ENCODE measurements around the gene ANO6. TPM values are rescaled to one million over a fixed set of nuclear protein-coding genes. Genes with fewer than 3 reads are reported as not detected.

The ANO6 gene
- total RNA-seq, 1 experiment from 2014 or later = 18.1 TPM

GRCh38 chr12:45189766-45190403, 26.0 kb upstream of the ANO6 start:
- ChIA-PET POLR2A (ENCODE audit: unreplicated experiment) (no interaction called here), CTCF (no interaction called here)
- Histone ChIP-seq H3F3A (ENCODE audit: low read length, unreplicated experiment) (no peaks in the 10 kb centered on the region), H2AFZ (ENCODE audit: low read length) (no peak overlapping the region), H3K4me3 (ENCODE audit: low read length) (no peak overlapping the region), H3K79me2 (ENCODE audit: low read length) (no peaks in the 10 kb centered on the region), H3K4me1 (ENCODE audit: insufficient read depth, low read length) (peaks cover 15% of the 10 kb centered on the region), H3K27ac (ENCODE audit: low read length) (no peak overlapping the region), H3K9ac (ENCODE audit: low read length) (no peak overlapping the region), H4K20me1 (ENCODE audit: low read length) (no peaks in the 10 kb centered on the region), H3K9me2 (replicated peaks; ENCODE audit: low read length) (no peaks in the 10 kb centered on the region), H3K9me3 (ENCODE audit: low read length) (no peaks in the 10 kb centered on the region), H3K27me3 (ENCODE audit: low read length) (no peaks in the 10 kb centered on the region), H3K4me2 (ENCODE audit: low read length) (no peak overlapping the region), H3K36me3 (ENCODE audit: low read depth, low read length) (no peaks in the 10 kb centered on the region)
- intact Hi-C loops (cut with micrococcal nuclease) = no loop called here
- TF ChIP-seq CTCF (conservative IDR thresholded peaks at IDR 0.05; ENCODE audit: low read depth, low read length) = no peak
- DNase-seq (no peak), ATAC-seq (no peak)
- BruUV-seq (replicated peaks) = no TSS peak

GRCh38 chr12:45191239-45191638, 24.7 kb upstream of the ANO6 start:
- DNase-seq = peak; percentile 26
- Histone ChIP-seq H3K27ac (ENCODE audit: low read length) (no peak overlapping the region), H3K9me2 (replicated peaks; ENCODE audit: low read length) (no peaks in the 10 kb centered on the region), H4K20me1 (ENCODE audit: low read length) (no peaks in the 10 kb centered on the region), H3K4me1 (ENCODE audit: insufficient read depth, low read length) (peaks cover 15% of the 10 kb centered on the region), H3K36me3 (ENCODE audit: low read depth, low read length) (no peaks in the 10 kb centered on the region), H3K4me2 (ENCODE audit: low read length) (no peak overlapping the region), H3K4me3 (ENCODE audit: low read length) (no peak overlapping the region), H2AFZ (ENCODE audit: low read length) (no peak overlapping the region), H3K9me3 (ENCODE audit: low read length) (no peaks in the 10 kb centered on the region), H3K79me2 (ENCODE audit: low read length) (no peaks in the 10 kb centered on the region), H3F3A (ENCODE audit: low read length, unreplicated experiment) (no peaks in the 10 kb centered on the region), H3K9ac (ENCODE audit: low read length) (no peak overlapping the region), H3K27me3 (ENCODE audit: low read length) (no peaks in the 10 kb centered on the region)
- ATAC-seq = peak; percentile 63
- no TSS peak for BruUV-seq (replicated peaks)
- ChIA-PET POLR2A (ENCODE audit: unreplicated experiment) (no interaction called here), CTCF (no interaction called here)
- TF ChIP-seq EZH2 (IDR thresholded peaks at IDR 0.05; ENCODE audit: low read length, unreplicated experiment) (no peak), CTCF (conservative IDR thresholded peaks at IDR 0.05; ENCODE audit: low read depth, low read length) (no peak), EZH2phosphoT487 (IDR thresholded peaks at IDR 0.05; ENCODE audit: borderline replicate concordance, low read length) (no peak)
- intact Hi-C loops (cut with micrococcal nuclease) = no loop called here

- H3F3A ChIP-seq (ENCODE audit: low read length, unreplicated experiment) = no peaks in the 10 kb centered on the region
- H3K27ac ChIP-seq (ENCODE audit: low read length) = no peak overlapping the region
- no peaks in the 10 kb centered on the region for H3K9me3 ChIP-seq (ENCODE audit: low read length)
- TF ChIP-seq EZH2 (IDR thresholded peaks at IDR 0.05; ENCODE audit: low read length, unreplicated experiment) (no peak), EZH2phosphoT487 (IDR thresholded peaks at IDR 0.05; ENCODE audit: borderline replicate concordance, low read length) (no peak), CTCF (conservative IDR thresholded peaks at IDR 0.05; ENCODE audit: low read depth, low read length) (no peak)
- H3K4me1 ChIP-seq (ENCODE audit: insufficient read depth, low read length) = peaks cover 15% of the 10 kb centered on the region
- H2AFZ ChIP-seq (ENCODE audit: low read length) = no peak overlapping the region
- H4K20me1 ChIP-seq (ENCODE audit: low read length) = no peaks in the 10 kb centered on the region
- H3K36me3 ChIP-seq (ENCODE audit: low read depth, low read length) = no peaks in the 10 kb centered on the region
- intact Hi-C loops (cut with micrococcal nuclease) = no loop called here
- H3K4me3 ChIP-seq (ENCODE audit: low read length) = no peak overlapping the region
- H3K79me2 ChIP-seq (ENCODE audit: low read length) = no peaks in the 10 kb centered on the region
- no peak overlapping the region for H3K9ac ChIP-seq (ENCODE audit: low read length)
- no peak overlapping the region for H3K4me2 ChIP-seq (ENCODE audit: low read length)
- no TSS peak for BruUV-seq (replicated peaks)
- no peaks in the 10 kb centered on the region for H3K9me2 ChIP-seq (replicated peaks; ENCODE audit: low read length)
- POLR2A ChIA-PET (ENCODE audit: unreplicated experiment) = no interaction called here
- CTCF ChIA-PET = no interaction called here
- H3K27me3 ChIP-seq (ENCODE audit: low read length) = no peaks in the 10 kb centered on the region
- no peak for DNase-seq
- no peak for ATAC-seq
These were observed 23.2 kb upstream of the ANO6 start for GRCh38 chr12:45192707-45193106.

Data from PC-3 (cell line).